Natural killer cell treated with Interleukin-12 subunit alpha and Interleukin-12 subunit beta and Interleukin-15 and Interleukin-18, amount 100 ng/mL, for 72 hours (primary cell): ENCODE measurements around the gene RPL7A. TPM values are rescaled to one million over a fixed set of nuclear protein-coding genes. Genes with fewer than 3 reads are reported as not detected.

Source experiments
- ATAC-seq, 2 donors: fragments of 150-1000 bp; cut with Tn5 transposase in 1 of 2; sonication (Bioruptor Pico), chemical (Tn5 transposase) in 1 of 2; 2 replicates each; pipeline ENCODE4 v1.10.0; 2021
- DNase-seq: peaks from one replicate; pipeline ENCODE4 v3.0.0; 2022; ENCODE audit warnings: low spot score
- H3K27ac Mint-ChIP-seq, 2 donors: 1 replicate in 1 of 2; 2 replicates in 1 of 2; pipeline ENCODE4 v1.8.0; 2022; ENCODE audit warnings: mixed read lengths in 2 of 2, mild to moderate bottlenecking in 1 of 2, moderate library complexity in 1 of 2
- H3K27me3 Mint-ChIP-seq, 2 donors: 1 replicate in 1 of 2; 2 replicates in 1 of 2; pipeline ENCODE4 v1.8.0; 2022; ENCODE audit warnings: mixed read lengths in 2 of 2
- H3K36me3 Mint-ChIP-seq: one replicate; pipeline ENCODE4 v1.8.0; 2022; ENCODE audit warnings: mixed read lengths
- H3K4me1 Mint-ChIP-seq, 2 donors: 1 replicate in 1 of 2; 2 replicates in 1 of 2; pipeline ENCODE4 v1.8.0; 2022; ENCODE audit warnings: low read depth in 2 of 2, mixed read lengths in 2 of 2, mild to moderate bottlenecking in 1 of 2
- H3K4me3 Mint-ChIP-seq: one replicate; pipeline ENCODE4 v1.8.0; 2022; ENCODE audit warnings: mixed read lengths
- H3K9me3 Mint-ChIP-seq: 2 replicates; pipeline ENCODE4 v1.8.0; 2022; ENCODE audit warnings: mixed read lengths
- total RNA-seq, 2 donors: library from RNA; stranded (reverse); gene quantifications; one replicate each; pipeline ENCODE4 v1.2.3, GENCODE V29; 2022

The RPL7A gene
- total RNA-seq, 2 donors from 2014 or later: 1,580 to 1,944 TPM

GRCh38 chr9:133346021-133346785, 1.8 kb upstream of the RPL7A start:
- Mint-ChIP-seq H3K9me3 (no peaks in the 10 kb centered on the region), H3K4me1 (peaks cover 43 to 44% of the 10 kb centered on the region in 2 donors), H3K27ac (peak overlapping the region; percentile 56 to 90), H3K27me3 (no peaks in the 10 kb centered on the region), H3K36me3 (peaks cover 30% of the 10 kb centered on the region), H3K4me3 (peak overlapping the region; percentile 91)
- ATAC-seq (no peak), DNase-seq (no peak)

- no peaks in the 10 kb centered on the region for H3K9me3 Mint-ChIP-seq
- peaks cover 35 to 37% of the 10 kb centered on the region in 2 donors for H3K4me1 Mint-ChIP-seq
- peaks cover 34% of the 10 kb centered on the region for H3K36me3 Mint-ChIP-seq
- H3K27me3 Mint-ChIP-seq: no peaks in the 10 kb centered on the region
- H3K27ac Mint-ChIP-seq: peak overlapping the region; percentile 90 to 98
- DNase-seq (no peak), ATAC-seq (peak; percentile 64 to 66)
- H3K4me3 Mint-ChIP-seq: peak overlapping the region; percentile 91
Measured at GRCh38 chr9:133347515-133347984, 468 bp upstream of the RPL7A start.

GRCh38 chr9:133348718-133349573, 928 bp downstream of the RPL7A start:
- peak overlapping the region; percentile 91 for H3K4me3 Mint-ChIP-seq
- peak overlapping the region; percentile 85 to 98 for H3K27ac Mint-ChIP-seq
- H3K27me3 Mint-ChIP-seq: no peaks in the 10 kb centered on the region
- DNase-seq (no peak), ATAC-seq (no peak)
- peaks cover 34% of the 10 kb centered on the region for H3K36me3 Mint-ChIP-seq
- no peaks in the 10 kb centered on the region for H3K9me3 Mint-ChIP-seq
- peaks cover 40 to 43% of the 10 kb centered on the region in 2 donors for H3K4me1 Mint-ChIP-seq

- no peaks in the 10 kb centered on the region for H3K9me3 Mint-ChIP-seq
- H3K4me3 Mint-ChIP-seq: peak overlapping the region; percentile 91
- H3K27me3 Mint-ChIP-seq: no peaks in the 10 kb centered on the region
- ATAC-seq (no peak), DNase-seq (no peak)
- peaks cover 40 to 43% of the 10 kb centered on the region in 2 donors for H3K4me1 Mint-ChIP-seq
- peaks cover 34% of the 10 kb centered on the region for H3K36me3 Mint-ChIP-seq
- peak overlapping the region; percentile 85 to 98 for H3K27ac Mint-ChIP-seq
Measured at GRCh38 chr9:133349965-133350616, 2.1 kb downstream of the RPL7A start.

GRCh38 chr9:133351526-133351907, 3.5 kb downstream of the RPL7A start:
- no peak overlapping the region for H3K4me3 Mint-ChIP-seq
- no peaks in the 10 kb centered on the region for H3K27me3 Mint-ChIP-seq
- peaks cover 34% of the 10 kb centered on the region for H3K36me3 Mint-ChIP-seq
- ATAC-seq: no peak
- H3K27ac Mint-ChIP-seq: no peak overlapping the region
- no peak for DNase-seq
- H3K4me1 Mint-ChIP-seq: peaks cover 35 to 39% of the 10 kb centered on the region in 2 donors
- no peaks in the 10 kb centered on the region for H3K9me3 Mint-ChIP-seq

- no peaks in the 10 kb centered on the region for H3K9me3 Mint-ChIP-seq
- no peak overlapping the region for H3K4me3 Mint-ChIP-seq
- ATAC-seq (no peak), DNase-seq (no peak)
- H3K27ac Mint-ChIP-seq: peak overlapping the region; percentile 35 to 68
- H3K27me3 Mint-ChIP-seq: no peaks in the 10 kb centered on the region
- H3K4me1 Mint-ChIP-seq: peaks cover 30 to 34% of the 10 kb centered on the region in 2 donors
- peaks cover 34% of the 10 kb centered on the region for H3K36me3 Mint-ChIP-seq
Measured at GRCh38 chr9:133351908-133352634, 4.1 kb downstream of the RPL7A start.

GRCh38 chr9:133352635-133353340, 4.8 kb downstream of the RPL7A start:
- Mint-ChIP-seq H3K36me3 (peaks cover 32% of the 10 kb centered on the region), H3K4me3 (peak overlapping the region; percentile 10), H3K9me3 (no peaks in the 10 kb centered on the region)

GRCh38 chr9:133353548-133353947, 5.5 kb downstream of the RPL7A start:
- ATAC-seq (no peak), DNase-seq (no peak)
- Mint-ChIP-seq H3K27ac (peak overlapping the region in 1 of 2 donors; percentile 68), H3K27me3 (no peaks in the 10 kb centered on the region), H3K4me3 (peak overlapping the region; percentile 10), H3K36me3 (peaks cover 26% of the 10 kb centered on the region), H3K9me3 (no peaks in the 10 kb centered on the region), H3K4me1 (peaks cover 38 to 42% of the 10 kb centered on the region in 2 donors)

More at GRCh38 chr9:133352635-133353340, 4.8 kb downstream of the RPL7A start:
- Mint-ChIP-seq H3K27ac (peak overlapping the region; percentile 35 to 68), H3K4me1 (peaks cover 31 to 39% of the 10 kb centered on the region in 2 donors), H3K27me3 (no peaks in the 10 kb centered on the region)
- no peak for DNase-seq
- no peak for ATAC-seq

- ATAC-seq: no peak
- DNase-seq: no peak
- H3K36me3 Mint-ChIP-seq: peaks cover 14% of the 10 kb centered on the region
- H3K9me3 Mint-ChIP-seq: no peaks in the 10 kb centered on the region
- peak overlapping the region; percentile 87 for H3K4me3 Mint-ChIP-seq
- peaks cover 30 to 37% of the 10 kb centered on the region in 2 donors for H3K4me1 Mint-ChIP-seq
- no peaks in the 10 kb centered on the region for H3K27me3 Mint-ChIP-seq
- H3K27ac Mint-ChIP-seq: no peak overlapping the region
Measured at GRCh38 chr9:133354766-133355165, 6.7 kb downstream of the RPL7A start.

GRCh38 chr9:133355881-133356357, 7.9 kb downstream of the RPL7A start:
- H3K36me3 Mint-ChIP-seq: peaks cover 4% of the 10 kb centered on the region
- peak; percentile 22 to 40 for ATAC-seq

GRCh38 chr9:133356391-133357091, 8.5 kb downstream of the RPL7A start, which contains the start of the genes SURF1 and SURF2:
Gene SURF1, minus strand, starts transcription at chr9:133356487. Its CDS starts 34 bp downstream, at chr9:133356453.
Gene SURF2, plus strand, starts transcription at chr9:133356550. Its CDS starts 43 bp downstream, at chr9:133356593.
- Mint-ChIP-seq H3K27ac (peak within 1 kb of the TSS; percentile 46 to 82), H3K36me3 (peaks cover 7% of the 10 kb centered on the region), H3K27me3 (no peaks in the 10 kb centered on the region), H3K9me3 (no peaks in the 10 kb centered on the region), H3K4me3 (peak within 1 kb of the TSS; percentile 87), H3K4me1 (peaks cover 34 to 44% of the 10 kb centered on the region in 2 donors)
- DNase-seq (peak; percentile 93), ATAC-seq (peak; percentile 91 to 93)

More at GRCh38 chr9:133355881-133356357, 7.9 kb downstream of the RPL7A start:
- DNase-seq: no peak
- peaks cover 28 to 37% of the 10 kb centered on the region in 2 donors for H3K4me1 Mint-ChIP-seq
- H3K4me3 Mint-ChIP-seq: peak overlapping the region; percentile 87
- no peaks in the 10 kb centered on the region for H3K27me3 Mint-ChIP-seq
- H3K9me3 Mint-ChIP-seq: no peaks in the 10 kb centered on the region
- peak overlapping the region; percentile 46 to 82 for H3K27ac Mint-ChIP-seq

GRCh38 chr9:133357656-133358055, 9.6 kb downstream of the RPL7A start:
- Mint-ChIP-seq H3K4me3 (peak overlapping the region; percentile 87), H3K9me3 (no peaks in the 10 kb centered on the region), H3K27me3 (no peaks in the 10 kb centered on the region), H3K27ac (peak overlapping the region; percentile 9 to 19), H3K4me1 (peaks cover 38 to 45% of the 10 kb centered on the region in 2 donors), H3K36me3 (peaks cover 9% of the 10 kb centered on the region)
- ATAC-seq (no peak), DNase-seq (no peak)
